Omental fat pad (tissue), 4 donors: ENCODE results near the gene WRAP73. TPM values are rescaled to one million over a fixed set of nuclear protein-coding genes. Genes with fewer than 3 reads are reported as not detected.

Experiments used
- ATAC-seq: fragments of 150-250 bp; one replicate; pipeline ENCODE4 v1.9.1; 2016; ENCODE audit warnings: mild to moderate bottlenecking, moderate library complexity; ENCODE audit not compliant: low FRiP score
- DNase-seq: peaks from one replicate; pipeline ENCODE4 v3.0.0-alpha.2; 2019; ENCODE audit warnings: low spot score
- total RNA-seq, 4 donors: library from RNA; depleted of rRNA; stranded (reverse); fragments of >200 nt; gene quantifications; one replicate each; pipeline ENCODE4 v1.1.0, GENCODE V29; 2016
- TF ChIP-seq, protein P1 (sequence below), 3 donors: fragments of 450-650 bp; IDR thresholded peaks; one replicate each; pipeline ENCODE4 v1.5.1; 2016 to 2017; ENCODE audit warnings: antibody characterized with exemption in 3 of 3, mild to moderate bottlenecking in 3 of 3, moderate library complexity in 2 of 3

WRAP73 gene
- total RNA-seq, 4 donors from 2014 or later, result 10.4 to 31.2 (median 15.5) TPM

DNA sequence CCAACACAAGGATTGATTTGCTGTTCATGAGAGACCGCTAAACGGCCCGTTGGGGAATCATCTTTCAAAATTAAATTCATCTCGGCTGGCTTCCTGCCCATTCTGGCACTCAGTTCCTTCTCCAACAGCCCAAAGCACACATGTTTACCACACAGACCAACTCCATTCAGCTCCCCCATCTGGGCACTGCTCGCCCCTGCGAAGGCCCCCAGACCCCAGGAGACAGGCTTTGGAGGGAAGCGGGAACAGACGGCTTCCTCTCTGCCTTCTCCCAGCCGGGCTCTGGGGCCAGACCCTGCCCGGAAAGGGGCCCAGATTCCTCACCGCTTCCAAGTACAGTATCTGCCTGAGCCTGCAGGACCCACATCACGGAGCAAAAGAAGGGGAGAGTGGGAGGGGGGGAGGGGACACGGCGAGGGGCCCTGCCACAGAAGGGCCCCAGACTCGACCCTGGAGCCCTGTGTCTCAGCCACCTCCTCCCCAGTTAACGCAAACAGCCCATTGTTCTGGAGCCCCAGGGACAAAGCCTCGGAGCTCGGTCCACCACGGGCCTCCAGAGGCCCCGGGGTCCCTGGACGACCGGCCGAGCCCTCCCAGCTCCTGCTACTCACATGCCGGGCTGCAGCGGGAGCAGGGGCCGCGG is 39.3 kb downstream of the WRAP73 start:
- ATAC-seq, result no peak
- DNase-seq, result no peak

DNA sequence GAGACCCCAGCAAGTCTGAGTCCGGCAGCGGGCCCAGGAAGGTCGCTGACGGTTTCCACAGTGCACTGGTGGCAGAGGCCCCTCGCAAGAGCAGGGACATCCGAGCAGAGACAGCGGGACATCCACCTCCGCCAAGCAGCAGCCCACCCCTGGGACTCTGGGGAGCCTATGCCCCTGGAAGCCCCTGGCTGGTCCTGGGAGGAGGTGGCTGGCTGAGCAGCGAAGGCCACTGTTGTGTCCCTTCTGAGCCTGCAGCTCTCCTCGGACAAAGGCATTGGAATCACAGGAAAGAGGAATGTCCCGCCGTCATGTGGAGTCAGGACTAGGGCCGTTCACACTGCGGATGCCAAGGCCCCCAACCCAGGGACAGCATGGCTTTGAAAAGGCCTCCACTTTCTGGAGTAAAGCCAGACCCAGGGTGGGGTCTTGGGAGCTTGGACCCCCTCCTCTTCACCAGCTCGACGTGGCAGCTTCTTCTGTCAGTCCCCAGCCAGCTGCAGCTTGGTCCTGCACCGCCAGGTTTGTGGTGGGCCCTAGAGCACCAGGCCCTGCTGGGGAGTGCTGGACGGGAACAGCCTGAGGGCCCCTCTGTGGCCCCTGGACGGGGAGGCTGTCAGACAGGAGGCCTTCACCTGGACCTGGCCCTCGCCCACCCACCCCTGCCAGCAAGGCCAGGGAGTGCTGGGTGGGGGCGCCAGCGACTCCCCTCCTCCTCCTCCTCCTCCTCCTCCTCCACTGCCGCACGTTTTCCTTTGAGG is 40.0 kb downstream of the WRAP73 start:
- DNase-seq, result no peak
- TF ChIP-seq, protein P1, sequence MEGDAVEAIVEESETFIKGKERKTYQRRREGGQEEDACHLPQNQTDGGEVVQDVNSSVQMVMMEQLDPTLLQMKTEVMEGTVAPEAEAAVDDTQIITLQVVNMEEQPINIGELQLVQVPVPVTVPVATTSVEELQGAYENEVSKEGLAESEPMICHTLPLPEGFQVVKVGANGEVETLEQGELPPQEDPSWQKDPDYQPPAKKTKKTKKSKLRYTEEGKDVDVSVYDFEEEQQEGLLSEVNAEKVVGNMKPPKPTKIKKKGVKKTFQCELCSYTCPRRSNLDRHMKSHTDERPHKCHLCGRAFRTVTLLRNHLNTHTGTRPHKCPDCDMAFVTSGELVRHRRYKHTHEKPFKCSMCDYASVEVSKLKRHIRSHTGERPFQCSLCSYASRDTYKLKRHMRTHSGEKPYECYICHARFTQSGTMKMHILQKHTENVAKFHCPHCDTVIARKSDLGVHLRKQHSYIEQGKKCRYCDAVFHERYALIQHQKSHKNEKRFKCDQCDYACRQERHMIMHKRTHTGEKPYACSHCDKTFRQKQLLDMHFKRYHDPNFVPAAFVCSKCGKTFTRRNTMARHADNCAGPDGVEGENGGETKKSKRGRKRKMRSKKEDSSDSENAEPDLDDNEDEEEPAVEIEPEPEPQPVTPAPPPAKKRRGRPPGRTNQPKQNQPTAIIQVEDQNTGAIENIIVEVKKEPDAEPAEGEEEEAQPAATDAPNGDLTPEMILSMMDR (IDR thresholded peaks at IDR 0.05), result no peak
- no peak for ATAC-seq

More for the DNA sequence above, 39.3 kb downstream of the WRAP73 start:
- TF ChIP-seq, protein P1 (IDR thresholded peaks at IDR 0.05), result no peak

DNA sequence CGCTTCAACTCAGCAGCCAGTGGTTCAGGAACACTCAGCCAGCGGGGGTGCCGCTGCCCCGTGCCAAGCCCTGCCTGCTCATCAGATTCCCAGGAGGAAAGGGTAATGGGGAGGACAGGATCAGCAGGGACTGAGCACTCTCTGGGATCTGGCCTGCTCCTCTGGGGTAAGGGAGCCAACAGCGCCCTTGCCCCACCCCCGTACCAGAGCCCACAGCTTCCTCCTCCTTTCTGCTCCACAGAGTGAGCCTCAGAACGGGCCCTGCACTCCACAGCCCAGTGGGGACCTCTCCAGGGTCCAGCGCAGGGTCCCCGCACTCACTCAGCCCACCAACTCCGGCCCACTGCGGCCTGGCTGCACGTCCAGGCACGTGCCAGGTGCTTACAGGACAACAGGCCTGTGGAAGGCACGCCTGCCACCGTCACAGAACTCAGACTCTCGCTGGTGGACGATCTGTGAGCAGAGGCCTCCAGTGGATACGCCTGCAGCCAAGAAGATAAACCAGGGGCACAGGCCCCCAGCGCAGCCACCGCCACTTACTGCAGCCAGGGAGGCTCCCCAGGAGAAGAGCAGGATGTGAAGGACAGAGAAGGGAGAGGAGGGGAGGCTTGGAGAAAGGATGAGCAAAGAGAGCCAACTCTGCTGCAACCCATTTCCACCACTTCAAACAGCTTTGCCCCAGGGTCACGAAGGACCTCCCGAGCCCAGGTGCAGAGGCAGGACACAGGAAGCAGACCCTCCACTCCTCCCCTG is 40.7 kb downstream of the WRAP73 start:
- ATAC-seq (no peak), DNase-seq (no peak)
- TF ChIP-seq, protein P1 (IDR thresholded peaks at IDR 0.05), result no peak

DNA sequence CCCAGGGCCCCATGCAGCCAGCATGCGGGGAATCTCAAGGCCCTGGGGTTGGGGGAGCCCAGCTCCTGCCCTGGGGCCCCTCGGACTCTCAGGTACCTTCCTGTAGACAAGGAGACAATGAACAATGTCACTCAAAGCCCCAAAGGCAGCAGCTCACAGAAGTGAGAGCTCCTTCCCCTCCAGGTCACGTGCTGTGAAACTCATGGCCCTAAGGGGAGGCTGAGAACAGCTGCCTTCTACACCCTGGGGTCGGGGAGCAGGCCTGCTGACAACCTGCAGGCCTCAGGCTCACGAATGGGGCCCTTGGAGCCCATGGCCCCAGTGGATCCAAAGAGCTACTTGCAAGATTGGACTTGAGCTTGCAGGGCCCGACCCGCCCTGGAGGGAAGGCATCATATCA is 41.7 kb downstream of the WRAP73 start:
- ATAC-seq (no peak), DNase-seq (no peak)
- TF ChIP-seq, protein P1 (IDR thresholded peaks at IDR 0.05), result no peak

DNA sequence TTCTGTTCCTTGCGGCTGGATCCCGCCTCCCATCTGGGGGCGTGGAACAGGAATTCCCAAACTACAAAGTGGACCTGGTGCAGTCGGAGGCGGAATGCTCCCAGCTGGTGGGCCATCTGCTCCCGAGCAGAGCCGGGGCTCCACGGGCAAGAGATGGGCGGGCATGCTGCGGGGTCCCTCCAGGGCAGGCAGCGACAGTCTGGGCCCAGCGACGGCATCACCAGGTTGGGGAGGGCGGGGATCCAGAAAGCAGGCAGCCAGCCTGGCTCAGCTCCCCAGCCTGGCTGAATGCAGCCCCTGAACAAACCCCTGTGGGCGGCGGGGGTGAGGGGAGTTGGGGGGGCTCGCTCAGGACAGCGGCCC is 42.2 kb downstream of the WRAP73 start:
- TF ChIP-seq, protein P1 (IDR thresholded peaks at IDR 0.05), result no peak
- DNase-seq (no peak), ATAC-seq (no peak)

DNA sequence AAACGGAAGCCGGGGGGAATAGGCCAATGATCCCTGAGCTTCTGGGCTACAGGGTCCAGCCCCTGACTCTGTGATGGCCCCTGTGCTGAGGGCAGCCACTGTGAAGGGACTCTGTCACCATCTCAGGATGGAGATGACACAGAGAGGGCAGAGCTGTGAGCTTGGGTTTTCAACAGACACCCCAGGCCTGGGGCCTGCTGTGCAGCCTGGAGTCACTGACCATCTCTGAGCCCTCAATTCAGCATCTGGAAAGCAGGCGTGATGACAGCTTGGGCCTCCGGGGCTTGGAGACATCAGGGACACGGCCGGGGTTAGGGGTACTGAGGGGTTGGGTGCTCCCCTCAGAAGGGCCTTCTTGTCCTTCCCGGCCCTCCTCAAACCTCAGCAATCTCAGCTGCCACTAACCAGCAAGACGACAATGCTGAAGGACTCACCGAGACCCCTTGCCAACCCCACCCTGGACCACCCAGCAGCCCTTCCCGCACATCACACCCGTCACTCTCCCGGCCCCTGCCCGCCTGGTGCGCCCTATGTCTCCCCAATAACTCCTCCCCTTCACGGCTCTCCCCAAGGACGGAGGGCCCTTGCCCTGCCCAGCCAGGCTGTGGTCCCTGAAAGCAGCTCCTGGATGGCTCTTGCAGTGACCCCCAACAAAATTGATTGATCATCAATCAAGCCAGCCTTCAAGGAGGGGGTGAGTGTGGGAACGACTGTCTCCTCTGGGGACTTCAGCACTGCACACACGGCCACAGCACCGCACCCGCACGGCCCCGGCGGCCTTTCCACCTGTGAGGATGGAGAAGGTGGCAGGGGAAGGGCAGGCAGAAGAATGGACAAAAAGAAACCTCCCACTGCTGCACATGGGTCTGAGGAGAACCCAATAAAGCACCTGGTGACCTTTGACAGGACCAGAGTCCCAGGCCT is 42.9 kb downstream of the WRAP73 start:
- TF ChIP-seq, protein P1 (IDR thresholded peaks at IDR 0.05), result no peak
- no peak for ATAC-seq
- no peak for DNase-seq
